Osteocyte (in vitro differentiated cells): Measurements from ENCODE around the gene STKLD1. TPM values are rescaled to one million over a fixed set of nuclear protein-coding genes. Genes with fewer than 3 reads are reported as not detected.

Experiments used
- DNase-seq: peaks from one replicate; pipeline ENCODE4 v3.0.0; 2021; ENCODE audit warnings: mixed read lengths; ENCODE audit not compliant: unreplicated experiment; ENCODE audit errors: extremely low spot score
- H3K27ac Mint-ChIP-seq: one replicate; pipeline ENCODE4 v1.8.0; 2021; ENCODE audit warnings: mild to moderate bottlenecking, mixed read lengths; ENCODE audit not compliant: unreplicated experiment
- H3K27me3 Mint-ChIP-seq: one replicate; pipeline ENCODE4 v1.8.0; 2021; ENCODE audit warnings: mixed read lengths; ENCODE audit not compliant: unreplicated experiment
- H3K36me3 Mint-ChIP-seq: one replicate; pipeline ENCODE4 v1.8.0; 2021; ENCODE audit warnings: mixed read lengths; ENCODE audit not compliant: unreplicated experiment
- H3K4me1 Mint-ChIP-seq: one replicate; pipeline ENCODE4 v1.8.0; 2021; ENCODE audit warnings: mixed read lengths; ENCODE audit not compliant: unreplicated experiment
- H3K4me3 Mint-ChIP-seq: one replicate; pipeline ENCODE4 v1.8.0; 2021; ENCODE audit warnings: mild to moderate bottlenecking, moderate library complexity, mixed read lengths; ENCODE audit not compliant: unreplicated experiment
- H3K9me3 Mint-ChIP-seq: one replicate; pipeline ENCODE4 v1.8.0; 2021; ENCODE audit warnings: mixed read lengths; ENCODE audit not compliant: unreplicated experiment
- CTCF ChIP-seq: fragments of 200-600 bp; sonication (generic); IDR thresholded peaks from 2 replicates; pipeline ENCODE4 v1.5.0; 2021; ENCODE audit warnings: antibody characterized with exemption, mild to moderate bottlenecking, moderate library complexity
- total RNA-seq: library from RNA; stranded (reverse); gene quantifications from 2 replicates; pipeline ENCODE4 v1.2.1, GENCODE V29; 2021

STKLD1 gene
- total RNA-seq, 1 donor from 2014 or later, result 5.1 TPM

- H3K9me3 Mint-ChIP-seq, result no peaks in the 10 kb centered on the region
- H3K27ac Mint-ChIP-seq, result no peak overlapping the region
- peaks cover 35% of the 10 kb centered on the region for H3K4me1 Mint-ChIP-seq
- H3K4me3 Mint-ChIP-seq, result no peak overlapping the region
- no peaks in the 10 kb centered on the region for H3K27me3 Mint-ChIP-seq
- TF ChIP-seq CTCF, result no peak
- DNase-seq, result no peak
- H3K36me3 Mint-ChIP-seq, result peaks cover 40% of the 10 kb centered on the region
Measured at GRCh38 chr9:133366435-133366834, 9.7 kb upstream of the STKLD1 start.

GRCh38 chr9:133367221-133367620, 8.9 kb upstream of the STKLD1 start:
- Mint-ChIP-seq H3K36me3 (peaks cover 35% of the 10 kb centered on the region), H3K4me1 (peaks cover 37% of the 10 kb centered on the region), H3K27me3 (no peaks in the 10 kb centered on the region), H3K4me3 (no peak overlapping the region), H3K27ac (no peak overlapping the region), H3K9me3 (no peaks in the 10 kb centered on the region)
- TF ChIP-seq CTCF, result no peak
- DNase-seq, result no peak

- H3K4me1 Mint-ChIP-seq, result peaks cover 41% of the 10 kb centered on the region
- no peaks in the 10 kb centered on the region for H3K27me3 Mint-ChIP-seq
- H3K36me3 Mint-ChIP-seq, result peaks cover 35% of the 10 kb centered on the region
- DNase-seq, result no peak
- no peaks in the 10 kb centered on the region for H3K9me3 Mint-ChIP-seq
- no peak for TF ChIP-seq CTCF
- H3K4me3 Mint-ChIP-seq, result no peak overlapping the region
- H3K27ac Mint-ChIP-seq, result no peak overlapping the region
Measured at GRCh38 chr9:133367778-133368177, 8.4 kb upstream of the STKLD1 start.

- no peaks in the 10 kb centered on the region for H3K27me3 Mint-ChIP-seq
- peaks cover 32% of the 10 kb centered on the region for H3K36me3 Mint-ChIP-seq
- H3K4me1 Mint-ChIP-seq, result peaks cover 44% of the 10 kb centered on the region
- no peak for TF ChIP-seq CTCF
- no peak for DNase-seq
- H3K4me3 Mint-ChIP-seq, result no peak overlapping the region
- no peaks in the 10 kb centered on the region for H3K9me3 Mint-ChIP-seq
- H3K27ac Mint-ChIP-seq, result peak overlapping the region; percentile 69
Measured at GRCh38 chr9:133368249-133368881, 7.8 kb upstream of the STKLD1 start.

- H3K9me3 Mint-ChIP-seq, result no peaks in the 10 kb centered on the region
- TF ChIP-seq CTCF, result no peak
- peaks cover 25% of the 10 kb centered on the region for H3K36me3 Mint-ChIP-seq
- H3K4me3 Mint-ChIP-seq, result no peak overlapping the region
- no peak overlapping the region for H3K27ac Mint-ChIP-seq
- no peak for DNase-seq
- H3K4me1 Mint-ChIP-seq, result peaks cover 49% of the 10 kb centered on the region
- H3K27me3 Mint-ChIP-seq, result no peaks in the 10 kb centered on the region
Measured at GRCh38 chr9:133369422-133369821, 6.7 kb upstream of the STKLD1 start.
